ENCODE data around the gene UGT1A4. TPM values are rescaled to one million over a fixed set of nuclear protein-coding genes. Genes with fewer than 3 reads are reported as not detected.

The UGT1A4 gene
- total RNA-seq, 5 donors from 2014 or later (not counting 1 experiment from before 2014, with no cell fraction given) = not detected

DNA sequence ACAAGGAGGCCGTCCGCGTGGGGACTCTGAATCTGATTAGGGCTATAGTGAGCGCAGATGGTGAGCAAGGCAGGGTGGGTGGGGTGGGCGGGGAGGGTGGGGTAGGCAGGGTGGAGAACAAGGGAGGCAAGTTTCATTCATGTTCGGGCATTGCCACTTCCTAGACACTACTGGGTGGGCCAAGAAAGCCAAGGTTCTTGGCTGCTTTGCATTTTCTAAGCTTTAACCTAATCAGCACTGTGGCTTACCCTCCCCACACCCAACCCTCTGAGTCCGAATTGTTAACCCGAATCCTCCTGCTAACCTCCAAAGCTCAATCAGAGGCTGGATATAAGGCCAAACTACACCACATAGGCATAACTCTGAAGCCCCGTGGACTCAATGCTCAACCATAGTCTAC is 77.7 kb downstream of the UGT1A4 start:
- POLR2A ChIA-PET = interaction anchor here in 1 of 2 donors (0.5 kb wide), 1 partner anchor 189 kb away, joined by 3 read pairs; no protein-coding TSS in a partner anchor
- H3K9me3 Mint-ChIP-seq = peaks cover 0 to 5% (median 0%) of the 10 kb centered on the region in 3 donors
- ATAC-seq (replicated peaks in 1 of 4) = no peak

DNA sequence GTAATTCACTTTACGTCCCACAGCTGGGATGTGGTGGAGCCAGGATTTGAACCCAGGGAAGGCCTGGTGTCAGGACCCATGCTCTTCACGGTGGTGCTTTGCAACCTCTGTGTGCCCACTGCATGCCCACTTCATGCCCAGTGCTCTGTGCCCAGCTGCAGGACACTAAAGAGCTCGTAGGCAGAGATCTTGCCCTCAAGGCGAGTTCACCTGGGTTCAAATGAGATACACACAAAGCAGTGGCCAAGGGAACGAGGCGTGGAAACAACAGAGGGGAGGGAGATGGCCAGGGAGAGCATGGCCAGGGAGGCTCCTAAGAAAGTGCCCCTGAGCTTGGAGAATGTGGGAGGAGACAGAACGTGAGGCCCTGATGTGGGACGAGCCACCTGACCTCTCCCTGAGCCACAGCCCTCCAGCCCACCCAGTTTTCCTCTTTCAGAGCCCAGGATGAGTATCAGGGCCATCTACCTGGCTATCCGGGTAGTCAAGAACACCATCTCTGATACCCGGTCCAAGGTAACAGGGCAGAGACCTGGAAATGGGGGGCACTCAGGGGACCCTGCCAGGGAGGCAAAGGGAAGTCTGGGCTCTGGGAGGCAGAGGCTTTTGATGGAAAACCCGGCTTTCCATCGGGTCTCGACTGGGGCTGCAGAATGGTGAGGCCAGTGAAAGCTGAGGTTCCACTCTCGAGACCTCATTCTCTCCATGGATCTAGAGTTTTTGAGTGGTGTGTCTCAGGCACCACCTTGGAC is 80.0 kb downstream of the UGT1A4 start:
- DNase-seq (peak in 2 of 35 experiments; percentile 0 to 7), ATAC-seq (replicated peaks in 1 of 4) (no peak)
- CTCF ChIA-PET = no interaction called here
- 75% methylated on average over 11 of the region's 14 CpGs for WGBS (ENCODE audit: insufficient coverage)
- Mint-ChIP-seq H3K27ac (no peak overlapping the region), H3K9me3 (peaks cover 0 to 5% (median 0%) of the 10 kb centered on the region in 3 donors), H3K4me1 (no peaks in the 10 kb centered on the region), H3K27me3 (peaks cover 9 to 16% of the 10 kb centered on the region in 2 donors), H3K36me3 (no peaks in the 10 kb centered on the region), H3K4me3 (no peak overlapping the region)
- H3K27me3 ChIP-seq (replicated peaks in 1 of 2; ENCODE audit: control insufficient read depth in 2 of 2, extremely low read depth in 1 of 2, insufficient read depth in 2 of 2, low read length in 1 of 2) = peaks cover 0 to 29% of the 10 kb centered on the region in 2 experiments
- no peaks in the 10 kb centered on the region for H3K36me3 ChIP-seq (ENCODE audit: control insufficient read depth in 2 of 2, extremely low read depth in 1 of 2, insufficient read depth in 1 of 2, low read length in 1 of 2)
- POLR2A ChIA-PET = no interaction called here
- no peaks in the 10 kb centered on the region for H3K4me1 ChIP-seq (ENCODE audit: control insufficient read depth in 1 of 2, extremely low read depth in 1 of 2, insufficient read depth in 2 of 2, low read length in 2 of 2)
- H3K4me3 ChIP-seq (ENCODE audit: control insufficient read depth in 1 of 2, extremely low read depth in 1 of 2, low read length in 1 of 2) = no peak overlapping the region
- H3K9me3 ChIP-seq = no peaks in the 10 kb centered on the region
- no peak overlapping the region for H3K27ac ChIP-seq (ENCODE audit: low read length)

More for the DNA sequence above, 77.7 kb downstream of the UGT1A4 start:
- no peaks in the 10 kb centered on the region for H3K9me3 ChIP-seq
- no peaks in the 10 kb centered on the region for H3K4me1 ChIP-seq (ENCODE audit: control insufficient read depth in 1 of 2, extremely low read depth in 1 of 2, insufficient read depth in 2 of 2, low read length in 2 of 2)
- CTCF ChIA-PET = no interaction called here
- H3K4me3 Mint-ChIP-seq = no peak overlapping the region
- DNase-seq = no peak
- H3K4me1 Mint-ChIP-seq = no peaks in the 10 kb centered on the region
- H3K36me3 ChIP-seq (ENCODE audit: control insufficient read depth in 2 of 2, extremely low read depth in 1 of 2, insufficient read depth in 1 of 2, low read length in 1 of 2) = no peaks in the 10 kb centered on the region
- peaks cover 3 to 6% of the 10 kb centered on the region in 2 donors for H3K27me3 Mint-ChIP-seq
- H3K27ac ChIP-seq (ENCODE audit: low read length) = no peak overlapping the region
- WGBS (ENCODE audit: insufficient coverage) = 92% methylated on average over 3 of the region's 9 CpGs
- no peaks in the 10 kb centered on the region for H3K36me3 Mint-ChIP-seq
- peaks cover 0 to 17% of the 10 kb centered on the region in 2 experiments for H3K27me3 ChIP-seq (replicated peaks in 1 of 2; ENCODE audit: control insufficient read depth in 2 of 2, extremely low read depth in 1 of 2, insufficient read depth in 2 of 2, low read length in 1 of 2)
- H3K27ac Mint-ChIP-seq = no peak overlapping the region
- H3K4me3 ChIP-seq (ENCODE audit: control insufficient read depth in 1 of 2, extremely low read depth in 1 of 2, low read length in 1 of 2) = no peak overlapping the region

- Mint-ChIP-seq H3K36me3 (no peaks in the 10 kb centered on the region), H3K9me3 (peaks cover 0 to 5% (median 0%) of the 10 kb centered on the region in 3 donors), H3K27ac (no peak overlapping the region), H3K27me3 (peaks cover 9 to 20% of the 10 kb centered on the region in 2 donors), H3K4me1 (no peaks in the 10 kb centered on the region), H3K4me3 (no peak overlapping the region)
- CTCF ChIA-PET = no interaction called here
- DNase-seq (peak in 1 of 35 experiments; percentile 21), ATAC-seq (replicated peaks in 1 of 4) (no peak)
- Histone ChIP-seq H3K4me3 (ENCODE audit: control insufficient read depth in 1 of 2, extremely low read depth in 1 of 2, low read length in 1 of 2) (no peak overlapping the region), H3K4me1 (ENCODE audit: control insufficient read depth in 1 of 2, extremely low read depth in 1 of 2, insufficient read depth in 2 of 2, low read length in 2 of 2) (no peaks in the 10 kb centered on the region), H3K27me3 (replicated peaks in 1 of 2; ENCODE audit: control insufficient read depth in 2 of 2, extremely low read depth in 1 of 2, insufficient read depth in 2 of 2, low read length in 1 of 2) (peaks cover 0 to 34% of the 10 kb centered on the region in 2 experiments), H3K9me3 (no peaks in the 10 kb centered on the region), H3K27ac (ENCODE audit: low read length) (no peak overlapping the region), H3K36me3 (ENCODE audit: control insufficient read depth in 2 of 2, extremely low read depth in 1 of 2, insufficient read depth in 1 of 2, low read length in 1 of 2) (no peaks in the 10 kb centered on the region)
- POLR2A ChIA-PET = interaction anchor here in 1 of 2 donors (0.8 kb wide), 1 partner anchor 29 kb away, joined by 3 read pairs; no protein-coding TSS in a partner anchor
- WGBS (ENCODE audit: insufficient coverage) = 42% methylated on average over 6 of the region's 7 CpGs
These were observed 80.6 kb downstream of the UGT1A4 start for GRCh38 chr2:233799087-233799665.

- WGBS (ENCODE audit: insufficient coverage) = 49% methylated on average over 3 of the region's 5 CpGs
- no peak overlapping the region for H3K27ac Mint-ChIP-seq
These were observed 81.2 kb downstream of the UGT1A4 start for GRCh38 chr2:233799716-233800115.

GRCh38 chr2:233800208-233800607 is 81.7 kb downstream of the UGT1A4 start:
- POLR2A ChIA-PET = no interaction called here

More at GRCh38 chr2:233799716-233800115, 81.2 kb downstream of the UGT1A4 start:
- Histone ChIP-seq H3K4me3 (ENCODE audit: control insufficient read depth in 1 of 2, extremely low read depth in 1 of 2, low read length in 1 of 2) (no peak overlapping the region), H3K27ac (ENCODE audit: low read length) (no peak overlapping the region), H3K4me1 (ENCODE audit: control insufficient read depth in 1 of 2, extremely low read depth in 1 of 2, insufficient read depth in 2 of 2, low read length in 2 of 2) (no peaks in the 10 kb centered on the region), H3K27me3 (replicated peaks in 1 of 2; ENCODE audit: control insufficient read depth in 2 of 2, extremely low read depth in 1 of 2, insufficient read depth in 2 of 2, low read length in 1 of 2) (peaks cover 0 to 32% of the 10 kb centered on the region in 2 experiments), H3K36me3 (ENCODE audit: control insufficient read depth in 2 of 2, extremely low read depth in 1 of 2, insufficient read depth in 1 of 2, low read length in 1 of 2) (no peaks in the 10 kb centered on the region), H3K9me3 (no peaks in the 10 kb centered on the region)
- CTCF ChIA-PET = no interaction called here
- H3K27me3 Mint-ChIP-seq = peaks cover 9 to 22% of the 10 kb centered on the region in 2 donors
- no peak overlapping the region for H3K4me3 Mint-ChIP-seq
- peaks cover 0 to 5% (median 0%) of the 10 kb centered on the region in 3 donors for H3K9me3 Mint-ChIP-seq
- DNase-seq = peak in 1 of 35 experiments; percentile 12
- H3K4me1 Mint-ChIP-seq = no peaks in the 10 kb centered on the region
- no peaks in the 10 kb centered on the region for H3K36me3 Mint-ChIP-seq
- POLR2A ChIA-PET = interaction anchor here in 1 of 2 donors (0.8 kb wide), 1 partner anchor 29 kb away, joined by 3 read pairs; no protein-coding TSS in a partner anchor
- ATAC-seq (replicated peaks in 1 of 4) = no peak

GRCh38 chr2:233801357-233802131 is 83.0 kb downstream of the UGT1A4 start:
- Mint-ChIP-seq H3K27me3 (peaks cover 9 to 22% of the 10 kb centered on the region in 2 donors), H3K27ac (no peak overlapping the region), H3K9me3 (peaks cover 0 to 5% (median 0%) of the 10 kb centered on the region in 3 donors), H3K4me3 (no peak overlapping the region), H3K36me3 (no peaks in the 10 kb centered on the region), H3K4me1 (no peaks in the 10 kb centered on the region)
- no peak overlapping the region for H3K27ac ChIP-seq (ENCODE audit: low read length)
- DNase-seq = peak in 1 of 35 experiments; percentile 13
- POLR2A ChIA-PET = no interaction called here
- peak in 1 of 4 experiments; percentile 42 for ATAC-seq (replicated peaks in 1 of 4)
- peaks cover 0 to 34% of the 10 kb centered on the region in 2 experiments for H3K27me3 ChIP-seq (replicated peaks in 1 of 2; ENCODE audit: control insufficient read depth in 2 of 2, extremely low read depth in 1 of 2, insufficient read depth in 2 of 2, low read length in 1 of 2)
- H3K36me3 ChIP-seq (ENCODE audit: control insufficient read depth in 2 of 2, extremely low read depth in 1 of 2, insufficient read depth in 1 of 2, low read length in 1 of 2) = no peaks in the 10 kb centered on the region
- 92% methylated on average over 3 of the region's 9 CpGs for WGBS (ENCODE audit: insufficient coverage)
- no peaks in the 10 kb centered on the region for H3K9me3 ChIP-seq
- H3K4me3 ChIP-seq (ENCODE audit: control insufficient read depth in 1 of 2, extremely low read depth in 1 of 2, low read length in 1 of 2) = no peak overlapping the region
- CTCF ChIA-PET = no interaction called here
- no peaks in the 10 kb centered on the region for H3K4me1 ChIP-seq (ENCODE audit: control insufficient read depth in 1 of 2, extremely low read depth in 1 of 2, insufficient read depth in 2 of 2, low read length in 2 of 2)

More at GRCh38 chr2:233800208-233800607, 81.7 kb downstream of the UGT1A4 start:
- CTCF ChIA-PET = no interaction called here
- DNase-seq (no peak), ATAC-seq (replicated peaks in 1 of 4) (no peak)
- Mint-ChIP-seq H3K27me3 (peaks cover 9 to 22% of the 10 kb centered on the region in 2 donors), H3K27ac (no peak overlapping the region), H3K9me3 (peaks cover 0 to 5% (median 0%) of the 10 kb centered on the region in 3 donors), H3K4me3 (no peak overlapping the region), H3K4me1 (no peaks in the 10 kb centered on the region), H3K36me3 (no peaks in the 10 kb centered on the region)
- no peaks in the 10 kb centered on the region for H3K4me1 ChIP-seq (ENCODE audit: control insufficient read depth in 1 of 2, extremely low read depth in 1 of 2, insufficient read depth in 2 of 2, low read length in 2 of 2)
- 84% methylated on average over 7 of the region's 7 CpGs for WGBS (ENCODE audit: insufficient coverage)
- H3K27me3 ChIP-seq (replicated peaks in 1 of 2; ENCODE audit: control insufficient read depth in 2 of 2, extremely low read depth in 1 of 2, insufficient read depth in 2 of 2, low read length in 1 of 2) = peaks cover 0 to 34% of the 10 kb centered on the region in 2 experiments
- H3K27ac ChIP-seq (ENCODE audit: low read length) = no peak overlapping the region
- no peak overlapping the region for H3K4me3 ChIP-seq (ENCODE audit: control insufficient read depth in 1 of 2, extremely low read depth in 1 of 2, low read length in 1 of 2)
- no peaks in the 10 kb centered on the region for H3K36me3 ChIP-seq (ENCODE audit: control insufficient read depth in 2 of 2, extremely low read depth in 1 of 2, insufficient read depth in 1 of 2, low read length in 1 of 2)
- no peaks in the 10 kb centered on the region for H3K9me3 ChIP-seq
